Measurements from ENCODE around the gene PTPRG. TPM values are rescaled to one million over a fixed set of nuclear protein-coding genes. Genes with fewer than 3 reads are reported as not detected.

Gene PTPRG
- total RNA-seq, 1 donor from 2014 or later, result 80.7 TPM

DNA sequence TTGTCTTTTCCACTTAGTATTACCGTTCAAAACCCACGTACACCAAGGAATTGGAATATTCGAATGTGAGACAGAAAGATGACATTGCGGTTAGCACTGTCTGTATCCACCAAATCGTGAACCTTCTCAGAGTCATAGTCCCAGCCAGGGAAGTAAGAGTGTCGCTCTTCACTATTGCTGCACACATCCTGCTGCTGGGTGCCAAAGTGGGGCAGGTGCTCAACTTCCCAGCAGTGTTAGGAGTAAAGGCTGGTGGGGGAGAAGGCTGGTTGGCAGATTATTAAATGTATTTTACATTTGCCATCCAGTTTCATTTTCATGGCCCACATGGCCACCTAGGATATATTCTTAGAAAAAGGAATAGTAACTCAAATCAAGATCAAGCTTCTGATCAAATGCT, 65.1 kb downstream of the PTPRG start:
- no peak overlapping the region for H3K27ac Mint-ChIP-seq (ENCODE audit: unreplicated experiment)
- no peak for DNase-seq (ENCODE audit: low spot score)
- no peaks in the 10 kb centered on the region for H3K9me3 Mint-ChIP-seq (ENCODE audit: unreplicated experiment)
- H3K4me1 Mint-ChIP-seq (ENCODE audit: unreplicated experiment), result no peaks in the 10 kb centered on the region
- H3K4me3 Mint-ChIP-seq (ENCODE audit: unreplicated experiment), result no peak overlapping the region
- TF ChIP-seq, protein P1, sequence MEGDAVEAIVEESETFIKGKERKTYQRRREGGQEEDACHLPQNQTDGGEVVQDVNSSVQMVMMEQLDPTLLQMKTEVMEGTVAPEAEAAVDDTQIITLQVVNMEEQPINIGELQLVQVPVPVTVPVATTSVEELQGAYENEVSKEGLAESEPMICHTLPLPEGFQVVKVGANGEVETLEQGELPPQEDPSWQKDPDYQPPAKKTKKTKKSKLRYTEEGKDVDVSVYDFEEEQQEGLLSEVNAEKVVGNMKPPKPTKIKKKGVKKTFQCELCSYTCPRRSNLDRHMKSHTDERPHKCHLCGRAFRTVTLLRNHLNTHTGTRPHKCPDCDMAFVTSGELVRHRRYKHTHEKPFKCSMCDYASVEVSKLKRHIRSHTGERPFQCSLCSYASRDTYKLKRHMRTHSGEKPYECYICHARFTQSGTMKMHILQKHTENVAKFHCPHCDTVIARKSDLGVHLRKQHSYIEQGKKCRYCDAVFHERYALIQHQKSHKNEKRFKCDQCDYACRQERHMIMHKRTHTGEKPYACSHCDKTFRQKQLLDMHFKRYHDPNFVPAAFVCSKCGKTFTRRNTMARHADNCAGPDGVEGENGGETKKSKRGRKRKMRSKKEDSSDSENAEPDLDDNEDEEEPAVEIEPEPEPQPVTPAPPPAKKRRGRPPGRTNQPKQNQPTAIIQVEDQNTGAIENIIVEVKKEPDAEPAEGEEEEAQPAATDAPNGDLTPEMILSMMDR (IDR thresholded peaks at IDR 0.05; ENCODE audit: unreplicated experiment), result no peak
- H3K27me3 Mint-ChIP-seq (ENCODE audit: unreplicated experiment), result peaks cover 1% of the 10 kb centered on the region
- peaks cover 8% of the 10 kb centered on the region for H3K36me3 Mint-ChIP-seq (ENCODE audit: low read depth, unreplicated experiment)

DNA sequence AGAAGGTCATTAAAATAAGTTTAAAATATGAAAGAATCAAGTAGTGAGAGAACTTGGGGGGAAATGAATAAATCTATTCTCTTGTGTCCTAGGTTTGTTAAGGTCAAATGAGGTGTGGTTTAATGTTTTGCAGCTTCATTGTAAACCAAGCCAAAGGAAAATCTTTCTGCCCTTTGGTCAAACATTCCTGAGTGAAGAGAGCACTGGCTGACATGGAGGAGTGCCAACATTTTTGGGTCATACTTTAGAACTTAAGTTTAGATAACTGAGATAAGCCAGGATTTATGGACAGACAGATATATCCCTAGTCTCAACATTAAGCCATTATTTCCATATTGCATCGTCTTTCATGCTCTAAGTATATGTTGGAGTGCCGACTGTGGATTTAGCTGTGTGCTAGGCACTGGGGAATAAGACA, 66.4 kb downstream of the PTPRG start:
- no peaks in the 10 kb centered on the region for H3K9me3 Mint-ChIP-seq (ENCODE audit: unreplicated experiment)
- DNase-seq (ENCODE audit: low spot score), result no peak
- H3K36me3 Mint-ChIP-seq (ENCODE audit: low read depth, unreplicated experiment), result peaks cover 9% of the 10 kb centered on the region
- no peak overlapping the region for H3K4me3 Mint-ChIP-seq (ENCODE audit: unreplicated experiment)
- H3K27me3 Mint-ChIP-seq (ENCODE audit: unreplicated experiment), result peaks cover 3% of the 10 kb centered on the region
- TF ChIP-seq, protein P1 (IDR thresholded peaks at IDR 0.05; ENCODE audit: unreplicated experiment), result no peak
- H3K4me1 Mint-ChIP-seq (ENCODE audit: unreplicated experiment), result no peaks in the 10 kb centered on the region
- H3K27ac Mint-ChIP-seq (ENCODE audit: unreplicated experiment), result no peak overlapping the region

DNA sequence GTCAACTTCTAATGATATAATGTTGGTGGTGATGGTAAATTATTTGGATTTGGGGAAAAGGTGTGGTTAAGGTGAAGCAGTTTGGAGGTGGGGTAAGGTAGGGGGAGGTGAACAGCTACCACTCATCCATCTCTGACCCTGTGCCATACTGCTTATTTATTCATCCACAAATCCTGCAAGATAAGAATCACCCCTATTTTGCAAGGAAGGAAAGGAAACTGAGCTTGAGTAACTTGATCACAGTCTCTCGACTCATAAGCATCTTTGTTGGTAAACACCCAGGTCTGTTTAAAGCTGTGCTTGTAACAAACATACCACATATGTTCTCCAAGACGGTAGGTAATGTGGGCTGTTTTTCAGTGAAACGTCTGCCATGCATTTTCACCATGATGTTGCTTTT, 67.3 kb downstream of the PTPRG start:
- peaks cover 8% of the 10 kb centered on the region for H3K36me3 Mint-ChIP-seq (ENCODE audit: low read depth, unreplicated experiment)
- H3K4me3 Mint-ChIP-seq (ENCODE audit: unreplicated experiment), result no peak overlapping the region
- no peaks in the 10 kb centered on the region for H3K9me3 Mint-ChIP-seq (ENCODE audit: unreplicated experiment)
- H3K4me1 Mint-ChIP-seq (ENCODE audit: unreplicated experiment), result no peaks in the 10 kb centered on the region
- H3K27ac Mint-ChIP-seq (ENCODE audit: unreplicated experiment), result no peak overlapping the region
- TF ChIP-seq, protein P1 (IDR thresholded peaks at IDR 0.05; ENCODE audit: unreplicated experiment), result no peak
- H3K27me3 Mint-ChIP-seq (ENCODE audit: unreplicated experiment), result peaks cover 3% of the 10 kb centered on the region
- no peak for DNase-seq (ENCODE audit: low spot score)

DNA sequence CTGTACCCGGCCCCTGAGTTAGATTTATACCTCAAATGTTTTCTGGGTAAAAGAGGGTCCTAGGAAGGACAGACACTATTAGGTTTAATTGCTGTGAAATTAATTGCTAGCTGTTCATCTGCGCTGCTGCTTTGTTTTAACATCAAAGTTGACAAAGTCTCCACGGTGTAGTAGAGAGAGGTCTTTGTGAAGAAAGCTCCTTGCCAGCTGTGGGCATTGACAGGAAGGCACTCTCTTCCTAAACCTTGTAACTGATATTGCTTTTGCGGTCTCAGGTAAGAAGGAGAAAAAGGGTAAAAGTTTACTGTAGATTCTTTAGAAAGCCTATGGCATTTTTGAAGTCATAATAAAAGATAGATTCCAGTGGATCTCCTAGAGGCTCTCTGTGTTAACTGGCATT, 68.1 kb downstream of the PTPRG start:
- TF ChIP-seq, protein P1 (IDR thresholded peaks at IDR 0.05; ENCODE audit: unreplicated experiment), result no peak
- H3K27me3 Mint-ChIP-seq (ENCODE audit: unreplicated experiment), result peaks cover 3% of the 10 kb centered on the region
- DNase-seq (ENCODE audit: low spot score), result no peak
- no peaks in the 10 kb centered on the region for H3K4me1 Mint-ChIP-seq (ENCODE audit: unreplicated experiment)
- no peaks in the 10 kb centered on the region for H3K9me3 Mint-ChIP-seq (ENCODE audit: unreplicated experiment)
- no peak overlapping the region for H3K4me3 Mint-ChIP-seq (ENCODE audit: unreplicated experiment)
- no peak overlapping the region for H3K27ac Mint-ChIP-seq (ENCODE audit: unreplicated experiment)
- peaks cover 8% of the 10 kb centered on the region for H3K36me3 Mint-ChIP-seq (ENCODE audit: low read depth, unreplicated experiment)

DNA sequence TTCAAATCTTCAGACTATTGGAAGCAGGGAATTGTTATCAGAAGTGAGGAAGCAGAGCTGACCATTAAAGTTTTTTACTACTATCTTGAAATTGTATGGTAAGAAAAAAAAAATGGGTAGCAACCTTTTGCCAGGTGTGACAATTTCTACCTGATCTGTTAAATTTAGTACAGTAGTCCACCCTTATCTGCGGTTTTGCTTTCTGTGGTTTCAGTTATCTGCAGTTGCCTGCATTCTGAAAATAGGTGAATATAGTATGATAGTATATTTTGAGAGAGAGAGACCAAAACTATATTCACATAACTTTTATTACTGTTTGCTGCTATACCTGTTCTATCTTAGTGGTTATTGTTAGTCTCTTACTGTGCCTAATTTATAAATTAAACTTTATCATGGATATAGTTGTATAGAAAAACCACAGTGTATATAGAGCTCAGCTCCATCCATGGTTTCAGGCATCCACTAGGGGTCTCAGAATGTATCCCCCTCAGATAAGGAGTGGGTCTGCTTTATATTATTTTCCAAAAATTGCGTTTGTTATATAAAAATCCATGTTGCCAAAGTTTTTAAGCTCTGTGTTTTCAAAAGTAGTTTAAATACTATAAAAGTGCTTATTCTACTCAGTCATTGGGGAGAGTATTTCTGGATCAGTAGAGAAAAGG, 69.9 kb downstream of the PTPRG start:
- Mint-ChIP-seq H3K36me3 (ENCODE audit: low read depth, unreplicated experiment) (peaks cover 4% of the 10 kb centered on the region), H3K9me3 (ENCODE audit: unreplicated experiment) (no peaks in the 10 kb centered on the region), H3K27me3 (ENCODE audit: unreplicated experiment) (peaks cover 2% of the 10 kb centered on the region), H3K4me3 (ENCODE audit: unreplicated experiment) (no peak overlapping the region), H3K27ac (ENCODE audit: unreplicated experiment) (no peak overlapping the region), H3K4me1 (ENCODE audit: unreplicated experiment) (no peaks in the 10 kb centered on the region)
- TF ChIP-seq, protein P1 (IDR thresholded peaks at IDR 0.05; ENCODE audit: unreplicated experiment), result no peak
- DNase-seq (ENCODE audit: low spot score), result no peak

All from endothelial cell (in vitro differentiated cells).